ENCODE measurements around the gene NAA40.

- TF ChIP-seq, protein P1, sequence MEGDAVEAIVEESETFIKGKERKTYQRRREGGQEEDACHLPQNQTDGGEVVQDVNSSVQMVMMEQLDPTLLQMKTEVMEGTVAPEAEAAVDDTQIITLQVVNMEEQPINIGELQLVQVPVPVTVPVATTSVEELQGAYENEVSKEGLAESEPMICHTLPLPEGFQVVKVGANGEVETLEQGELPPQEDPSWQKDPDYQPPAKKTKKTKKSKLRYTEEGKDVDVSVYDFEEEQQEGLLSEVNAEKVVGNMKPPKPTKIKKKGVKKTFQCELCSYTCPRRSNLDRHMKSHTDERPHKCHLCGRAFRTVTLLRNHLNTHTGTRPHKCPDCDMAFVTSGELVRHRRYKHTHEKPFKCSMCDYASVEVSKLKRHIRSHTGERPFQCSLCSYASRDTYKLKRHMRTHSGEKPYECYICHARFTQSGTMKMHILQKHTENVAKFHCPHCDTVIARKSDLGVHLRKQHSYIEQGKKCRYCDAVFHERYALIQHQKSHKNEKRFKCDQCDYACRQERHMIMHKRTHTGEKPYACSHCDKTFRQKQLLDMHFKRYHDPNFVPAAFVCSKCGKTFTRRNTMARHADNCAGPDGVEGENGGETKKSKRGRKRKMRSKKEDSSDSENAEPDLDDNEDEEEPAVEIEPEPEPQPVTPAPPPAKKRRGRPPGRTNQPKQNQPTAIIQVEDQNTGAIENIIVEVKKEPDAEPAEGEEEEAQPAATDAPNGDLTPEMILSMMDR (IDR thresholded peaks at IDR 0.05): no peak
- TF ChIP-seq POLR2A (IDR thresholded peaks at IDR 0.05): no peak
Observed at GRCh38 chr11:63896071-63896470, 42.7 kb upstream of the NAA40 start.

All from testis (tissue), 2 donors.